DND-41 (cell line): ENCODE data around the gene PARVB.

Experiments used
- ATAC-seq: fragments of 200-7000 bp; cut with Tn5 transposase; 3 replicates; pipeline ENCODE4 v1.9.1; 2021; ENCODE audit warnings: low read depth; ENCODE audit not compliant: insufficient read depth
- DNase-seq: peaks from one replicate; pipeline ENCODE4 v3.0.0-alpha.2; 2020
- H2AFZ ChIP-seq: 2 replicates; pipeline ENCODE4 v1.6.0; 2012; ENCODE audit warnings: low read depth, low read length
- H3K27ac ChIP-seq: 2 replicates; pipeline ENCODE4 v1.5.1; 2012; ENCODE audit warnings: low read length, inconsistent platforms
- H3K27me3 ChIP-seq: fragments of 200-600 bp; sonication (generic); 2 replicates; pipeline ENCODE4 v1.6.0; 2012; ENCODE audit warnings: low read length, mild to moderate bottlenecking, inconsistent platforms; ENCODE audit not compliant: insufficient read depth, poor library complexity
- H3K36me3 ChIP-seq: 2 replicates; pipeline ENCODE4 v1.5.1; 2012; ENCODE audit warnings: low read length, inconsistent platforms; ENCODE audit not compliant: insufficient read depth
- H3K4me1 ChIP-seq: 2 replicates; pipeline ENCODE4 v1.5.1; 2012; ENCODE audit warnings: mild to moderate bottlenecking, low read length; ENCODE audit not compliant: insufficient read depth
- H3K4me2 ChIP-seq: 2 replicates; pipeline ENCODE4 v1.6.0; 2012; ENCODE audit warnings: mild to moderate bottlenecking, moderate library complexity, low read length, inconsistent platforms; ENCODE audit not compliant: insufficient read depth
- H3K4me3 ChIP-seq, 2 experiments: fragments of 200-600 bp in 1 of 2; shearing (Covaris generic) in 1 of 2; 2 replicates each; pipeline ENCODE4 v1.5.1; 2012 to 2016; ENCODE audit warnings: inconsistent platforms in 2 of 2, low read length in 2 of 2, mild to moderate bottlenecking in 2 of 2, low read depth in 1 of 2, moderate library complexity in 1 of 2
- H3K79me2 ChIP-seq: 2 replicates; pipeline ENCODE4 v1.6.0; 2012; ENCODE audit warnings: low read length, inconsistent platforms; ENCODE audit not compliant: insufficient read depth
- H3K9ac ChIP-seq: 2 replicates; pipeline ENCODE4 v1.6.0; 2012; ENCODE audit warnings: low read depth, mild to moderate bottlenecking, inconsistent platforms, low read length, moderate library complexity
- H3K9me3 ChIP-seq: 2 replicates; pipeline ENCODE4 v1.5.1; 2012; ENCODE audit warnings: low read length, moderate library complexity, mild to moderate bottlenecking, inconsistent platforms; ENCODE audit not compliant: insufficient read depth, severe bottlenecking
- H4K20me1 ChIP-seq: 2 replicates; pipeline ENCODE4 v1.6.0; 2012; ENCODE audit warnings: low read length; ENCODE audit not compliant: insufficient read depth
- EZH2 ChIP-seq: IDR thresholded peaks from 3 replicates; pipeline ENCODE4 v1.6.1; 2012; ENCODE audit warnings: borderline replicate concordance, low read depth, mild to moderate bottlenecking, moderate library complexity, low read length, inconsistent platforms; ENCODE audit not compliant: severe bottlenecking
- TF ChIP-seq, protein P1 (sequence below): IDR thresholded peaks from 2 replicates; pipeline ENCODE4 v1.5.1; 2012; ENCODE audit warnings: borderline replicate concordance, low read length, moderate library complexity, mild to moderate bottlenecking; ENCODE audit not compliant: poor library complexity, severe bottlenecking; ENCODE audit errors: extremely low read depth

The PARVB gene

GRCh38 chr22:44063462-44064371 is 39.6 kb downstream of the PARVB start:
- H3K79me2 ChIP-seq: no peaks in the 10 kb centered on the region
- no peaks in the 10 kb centered on the region for H3K4me1 ChIP-seq
- H4K20me1 ChIP-seq: no peaks in the 10 kb centered on the region; the same call in 1 of the 2 replicates
- H3K27ac ChIP-seq: no peak overlapping the region
- no peaks in the 10 kb centered on the region for H3K27me3 ChIP-seq
- DNase-seq (no peak), ATAC-seq (no peak)
- H3K4me3 ChIP-seq: no peak overlapping the region
- TF ChIP-seq, protein P1, sequence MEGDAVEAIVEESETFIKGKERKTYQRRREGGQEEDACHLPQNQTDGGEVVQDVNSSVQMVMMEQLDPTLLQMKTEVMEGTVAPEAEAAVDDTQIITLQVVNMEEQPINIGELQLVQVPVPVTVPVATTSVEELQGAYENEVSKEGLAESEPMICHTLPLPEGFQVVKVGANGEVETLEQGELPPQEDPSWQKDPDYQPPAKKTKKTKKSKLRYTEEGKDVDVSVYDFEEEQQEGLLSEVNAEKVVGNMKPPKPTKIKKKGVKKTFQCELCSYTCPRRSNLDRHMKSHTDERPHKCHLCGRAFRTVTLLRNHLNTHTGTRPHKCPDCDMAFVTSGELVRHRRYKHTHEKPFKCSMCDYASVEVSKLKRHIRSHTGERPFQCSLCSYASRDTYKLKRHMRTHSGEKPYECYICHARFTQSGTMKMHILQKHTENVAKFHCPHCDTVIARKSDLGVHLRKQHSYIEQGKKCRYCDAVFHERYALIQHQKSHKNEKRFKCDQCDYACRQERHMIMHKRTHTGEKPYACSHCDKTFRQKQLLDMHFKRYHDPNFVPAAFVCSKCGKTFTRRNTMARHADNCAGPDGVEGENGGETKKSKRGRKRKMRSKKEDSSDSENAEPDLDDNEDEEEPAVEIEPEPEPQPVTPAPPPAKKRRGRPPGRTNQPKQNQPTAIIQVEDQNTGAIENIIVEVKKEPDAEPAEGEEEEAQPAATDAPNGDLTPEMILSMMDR: no peak
- no peak for TF ChIP-seq EZH2
- H3K9me3 ChIP-seq: peaks cover 3% of the 10 kb centered on the region
- H2AFZ ChIP-seq: no peak overlapping the region
- no peaks in the 10 kb centered on the region for H3K36me3 ChIP-seq
- no peak overlapping the region for H3K4me2 ChIP-seq
- H3K9ac ChIP-seq: no peak overlapping the region

DNA sequence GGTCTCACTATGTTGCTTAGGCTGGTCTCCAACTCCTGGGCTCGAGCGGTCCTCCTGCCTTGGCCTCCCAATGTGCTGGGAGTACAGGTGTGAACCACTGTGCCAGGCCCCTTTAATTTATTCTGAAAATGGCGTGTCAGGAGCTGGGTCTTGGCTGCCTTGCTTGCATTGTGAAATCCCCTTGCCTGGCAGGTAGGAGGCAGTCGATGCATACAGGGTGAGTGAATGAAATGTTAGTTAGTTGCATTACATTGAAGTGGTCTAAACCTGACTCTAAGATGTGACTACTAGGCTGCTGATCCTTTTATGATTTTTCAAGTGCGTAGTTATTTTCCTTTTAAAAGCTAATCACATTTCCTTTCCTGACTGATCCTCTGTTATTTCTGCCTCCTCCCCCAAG is 42.9 kb downstream of the PARVB start:
- H3K9ac ChIP-seq: no peak overlapping the region
- H3K4me2 ChIP-seq: no peak overlapping the region
- H2AFZ ChIP-seq: no peak overlapping the region
- no peaks in the 10 kb centered on the region for H3K4me1 ChIP-seq
- ATAC-seq (no peak), DNase-seq (no peak)
- no peak overlapping the region for H3K27ac ChIP-seq
- H3K9me3 ChIP-seq: no peaks in the 10 kb centered on the region
- no peak overlapping the region for H3K4me3 ChIP-seq
- TF ChIP-seq EZH2: no peak
- TF ChIP-seq, protein P1: peak; percentile 25
- no peaks in the 10 kb centered on the region for H3K36me3 ChIP-seq
- no peaks in the 10 kb centered on the region for H3K79me2 ChIP-seq
- peaks cover 4% of the 10 kb centered on the region for H3K27me3 ChIP-seq
- no peaks in the 10 kb centered on the region; the same call in 1 of the 2 replicates for H4K20me1 ChIP-seq

DNA sequence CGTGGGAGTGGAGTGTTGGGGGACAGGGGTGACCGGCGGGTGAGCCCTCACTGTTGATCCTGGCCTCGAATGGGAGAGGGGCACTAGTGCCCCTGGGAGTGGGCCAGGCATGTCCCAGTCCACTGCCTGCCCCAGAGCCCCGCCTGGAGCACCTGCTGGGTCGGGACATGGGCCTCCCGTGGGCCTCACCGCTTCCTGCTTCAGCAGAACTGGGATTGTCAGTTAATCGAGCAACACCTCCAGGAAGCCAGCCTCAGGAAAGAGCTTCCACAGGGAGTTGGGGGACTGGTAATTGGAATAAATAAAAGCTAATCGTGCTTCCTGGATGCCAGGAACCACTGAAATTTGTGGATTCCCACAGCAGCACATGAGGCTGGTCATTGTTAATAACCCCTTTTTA is 43.8 kb downstream of the PARVB start:
- H3K4me1 ChIP-seq: no peaks in the 10 kb centered on the region
- H3K9me3 ChIP-seq: no peaks in the 10 kb centered on the region
- ATAC-seq (no peak), DNase-seq (no peak)
- no peak overlapping the region for H3K9ac ChIP-seq
- no peaks in the 10 kb centered on the region for H3K79me2 ChIP-seq
- H3K27me3 ChIP-seq: peaks cover 4% of the 10 kb centered on the region
- no peak overlapping the region for H3K4me3 ChIP-seq
- TF ChIP-seq, protein P1: no peak
- no peak for TF ChIP-seq EZH2
- H3K36me3 ChIP-seq: no peaks in the 10 kb centered on the region
- no peak overlapping the region for H3K27ac ChIP-seq
- no peak overlapping the region for H3K4me2 ChIP-seq
- no peaks in the 10 kb centered on the region; the same call in 1 of the 2 replicates for H4K20me1 ChIP-seq
- H2AFZ ChIP-seq: no peak overlapping the region
